ENCODE measurements around the gene SLAMF7. TPM values are rescaled to one million over a fixed set of nuclear protein-coding genes. Genes with fewer than 3 reads are reported as not detected.

SLAMF7 gene
- total RNA-seq, 4 donors from 2014 or later: 0.91 to 8.0 (median 4.5) TPM

GRCh38 chr1:160789702-160790611 is 50.9 kb downstream of the SLAMF7 start:
- no peak for DNase-seq (ENCODE audit: low spot score in 2 of 2)
- H3K4me3 ChIP-seq (ENCODE audit: low read depth, poor library complexity, severe bottlenecking): no peak overlapping the region
- WGBS, 2 donors: 89 to 93% methylated on average over 13 of the region's 13 CpGs
- no peak for TF ChIP-seq POLR2A (IDR thresholded peaks at IDR 0.05)
- TF ChIP-seq CTCF (IDR thresholded peaks at IDR 0.05): no peak
- intact Hi-C loops (cut with DNase I; ENCODE audit: low total_unique reads): no loop called here

- no peak overlapping the region for H3K4me3 ChIP-seq (ENCODE audit: low read depth, poor library complexity, severe bottlenecking)
- intact Hi-C loops (cut with DNase I; ENCODE audit: low total_unique reads): no loop called here
- WGBS, 2 donors: 51 to 52% methylated on average over 3 of the region's 3 CpGs
- TF ChIP-seq POLR2A (IDR thresholded peaks at IDR 0.05): no peak
- TF ChIP-seq CTCF (IDR thresholded peaks at IDR 0.05): no peak
- DNase-seq (ENCODE audit: low spot score in 2 of 2): no peak
These were observed 55.3 kb downstream of the SLAMF7 start for GRCh38 chr1:160794376-160794775.

GRCh38 chr1:160795951-160796383 is 56.9 kb downstream of the SLAMF7 start, which contains the start of gene LY9:
LY9 (plus strand) TSS chr1:160796174; CDS start chr1:160796188, 14 bp downstream.
- no peak for TF ChIP-seq CTCF (IDR thresholded peaks at IDR 0.05)
- TF ChIP-seq POLR2A (IDR thresholded peaks at IDR 0.05): no peak
- intact Hi-C loops (cut with DNase I; ENCODE audit: low total_unique reads): no loop called here
- H3K4me3 ChIP-seq (ENCODE audit: low read depth, poor library complexity, severe bottlenecking): no peak within 1 kb of the TSS
- no peak for DNase-seq (ENCODE audit: low spot score in 2 of 2)
- WGBS, 2 donors: 73 to 78% methylated on average over 4 of the region's 4 CpGs

DNA sequence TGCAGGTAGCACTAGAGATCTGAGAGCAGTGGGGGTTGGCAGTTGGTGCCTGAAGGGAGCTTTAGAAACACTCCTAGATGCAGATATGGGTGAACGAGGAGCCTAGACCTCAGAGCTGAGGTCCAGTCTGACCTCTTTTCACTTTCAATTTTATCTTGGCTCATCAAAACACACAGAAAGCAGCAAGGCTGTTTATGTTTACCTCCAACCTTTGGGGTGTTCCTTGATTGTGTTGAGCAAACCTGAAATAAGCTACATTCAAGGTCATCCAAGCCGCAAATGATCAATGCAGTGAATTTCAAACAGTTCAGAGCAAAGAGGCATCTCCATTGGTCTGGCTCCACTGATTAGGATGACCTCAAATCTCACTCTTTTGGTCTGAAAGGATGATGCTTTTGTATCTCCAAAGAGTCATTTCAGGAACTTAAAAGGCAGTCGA is 58.2 kb downstream of the SLAMF7 start:
- H3K4me3 ChIP-seq (ENCODE audit: low read depth, poor library complexity, severe bottlenecking): no peak overlapping the region
- 60 to 85% methylated on average over 3 of the region's 3 CpGs for WGBS, 2 donors
- intact Hi-C loops (cut with DNase I; ENCODE audit: low total_unique reads): no loop called here

GRCh38 chr1:160797861-160798273 is 58.8 kb downstream of the SLAMF7 start:
- 25 to 34% methylated on average over 4 of the region's 4 CpGs for WGBS, 2 donors
- intact Hi-C loops (cut with DNase I; ENCODE audit: low total_unique reads): no loop called here
- no peak for TF ChIP-seq POLR2A (IDR thresholded peaks at IDR 0.05)
- TF ChIP-seq CTCF (IDR thresholded peaks at IDR 0.05): no peak
- no peak for DNase-seq (ENCODE audit: low spot score in 2 of 2)
- H3K4me3 ChIP-seq (ENCODE audit: low read depth, poor library complexity, severe bottlenecking): no peak overlapping the region

More for the DNA sequence above, 58.2 kb downstream of the SLAMF7 start:
- TF ChIP-seq POLR2A (IDR thresholded peaks at IDR 0.05): no peak
- no peak for TF ChIP-seq CTCF (IDR thresholded peaks at IDR 0.05)
- DNase-seq (ENCODE audit: low spot score in 2 of 2): no peak
